Breast epithelium (tissue), 3 donors: ENCODE results near the gene CAMK1.

ENCODE experiments used
- POLR2AphosphoS5 ChIP-seq, 3 donors: sonication (generic); formaldehyde crosslinking; IDR thresholded peaks; one replicate each; pipeline ENCODE4 v1.6.1; 2017; ENCODE audit warnings: antibody characterized with exemption in 3 of 3
- TF ChIP-seq, protein P1 (sequence below), 3 donors: fragments of 450-650 bp; IDR thresholded peaks; one replicate each; pipeline ENCODE4 v1.5.1; 2016 to 2017; ENCODE audit warnings: antibody characterized with exemption in 3 of 3, mild to moderate bottlenecking in 3 of 3, moderate library complexity in 3 of 3

DNA sequence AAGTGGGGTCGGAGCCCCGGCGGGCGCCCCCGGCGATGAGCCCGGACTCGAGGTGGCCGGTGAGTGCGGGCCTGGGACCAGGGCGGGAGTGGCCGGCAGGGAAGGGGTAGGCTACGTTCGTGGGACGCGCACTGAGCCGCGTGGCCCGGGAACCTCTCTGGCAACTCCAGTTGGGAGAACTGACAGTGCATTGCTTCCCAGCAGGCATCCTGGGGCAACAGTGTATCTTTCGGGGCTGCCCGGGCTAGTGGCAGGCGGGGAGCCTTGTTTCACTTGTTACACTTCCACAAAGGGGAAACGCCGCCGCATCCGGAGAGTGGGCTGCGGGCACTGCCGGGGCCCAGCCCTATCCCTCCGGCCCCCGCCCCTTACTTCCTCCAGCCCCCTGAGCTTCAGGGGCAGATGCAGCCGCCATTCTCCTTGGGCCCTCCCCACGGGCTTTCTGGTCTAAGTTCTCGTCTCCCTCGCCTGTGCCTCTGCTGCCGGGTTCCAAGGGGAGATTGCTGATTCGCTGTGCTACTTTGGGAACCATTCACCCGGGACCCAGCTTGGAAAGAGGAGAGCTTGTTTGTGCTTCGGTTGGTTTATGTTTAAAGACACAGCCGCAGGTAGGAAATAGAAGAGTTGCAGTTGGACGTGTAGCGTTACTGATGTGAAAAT is 37.5 kb downstream of the CAMK1 start:
- TF ChIP-seq, protein P1, sequence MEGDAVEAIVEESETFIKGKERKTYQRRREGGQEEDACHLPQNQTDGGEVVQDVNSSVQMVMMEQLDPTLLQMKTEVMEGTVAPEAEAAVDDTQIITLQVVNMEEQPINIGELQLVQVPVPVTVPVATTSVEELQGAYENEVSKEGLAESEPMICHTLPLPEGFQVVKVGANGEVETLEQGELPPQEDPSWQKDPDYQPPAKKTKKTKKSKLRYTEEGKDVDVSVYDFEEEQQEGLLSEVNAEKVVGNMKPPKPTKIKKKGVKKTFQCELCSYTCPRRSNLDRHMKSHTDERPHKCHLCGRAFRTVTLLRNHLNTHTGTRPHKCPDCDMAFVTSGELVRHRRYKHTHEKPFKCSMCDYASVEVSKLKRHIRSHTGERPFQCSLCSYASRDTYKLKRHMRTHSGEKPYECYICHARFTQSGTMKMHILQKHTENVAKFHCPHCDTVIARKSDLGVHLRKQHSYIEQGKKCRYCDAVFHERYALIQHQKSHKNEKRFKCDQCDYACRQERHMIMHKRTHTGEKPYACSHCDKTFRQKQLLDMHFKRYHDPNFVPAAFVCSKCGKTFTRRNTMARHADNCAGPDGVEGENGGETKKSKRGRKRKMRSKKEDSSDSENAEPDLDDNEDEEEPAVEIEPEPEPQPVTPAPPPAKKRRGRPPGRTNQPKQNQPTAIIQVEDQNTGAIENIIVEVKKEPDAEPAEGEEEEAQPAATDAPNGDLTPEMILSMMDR (IDR thresholded peaks at IDR 0.05): no peak
- TF ChIP-seq POLR2AphosphoS5 (IDR thresholded peaks at IDR 0.05): no peak
